PC-3 (cell line): ENCODE data around the gene FOXN4. TPM values are rescaled to one million over a fixed set of nuclear protein-coding genes. Genes with fewer than 3 reads are reported as not detected.

Experiments used
- ATAC-seq: fragments of 200-7000 bp; cut with Tn5 transposase; 2 replicates; pipeline ENCODE4 v1.9.1; 2020; ENCODE audit warnings: mild to moderate bottlenecking, moderate library complexity
- BruUV-seq: library from RNA; stranded (reverse); fragments of 400-500 nt; replicated peaks from 2 replicates; lab custom pipeline; 2021; lab: Mats Ljungman, UMichigan
- CTCF ChIA-PET: fragments of 300-600 bp; sonication (Branson Sonifier 250); formaldehyde crosslinking; loops from one replicate; lab custom pipeline; 2022; ENCODE audit warnings: antibody characterized with exemption; lab: Charles Lee
- POLR2A ChIA-PET: fragments of 300-600 bp; sonication (Branson Sonifier 250); formaldehyde crosslinking; loops from one replicate; lab custom pipeline; 2022; ENCODE audit warnings: antibody characterized with exemption; ENCODE audit not compliant: unreplicated experiment; lab: Charles Lee
- DNase-seq: peaks from one replicate; pipeline ENCODE4 v3.0.0-alpha.2; 2015
- H2AFZ ChIP-seq: fragments of 300-600 bp; sonication (generic); 2 replicates; pipeline ENCODE4 v1.6.0; 2016; ENCODE audit warnings: antibody characterized with exemption, low read length
- H3F3A ChIP-seq: fragments of 300-600 bp; sonication (generic); one replicate; pipeline ENCODE4 v1.6.0; 2017; ENCODE audit warnings: antibody characterized with exemption, low read length, control low read depth, mild to moderate bottlenecking; ENCODE audit not compliant: unreplicated experiment
- H3K27ac ChIP-seq: fragments of 300-600 bp; sonication (generic); 2 replicates; pipeline ENCODE4 v1.5.1; 2016; ENCODE audit warnings: mild to moderate bottlenecking, low read length
- H3K27me3 ChIP-seq: fragments of 300-600 bp; sonication (generic); 2 replicates; pipeline ENCODE4 v1.6.1; 2016; ENCODE audit warnings: low read length, mixed read lengths
- H3K36me3 ChIP-seq: fragments of 300-600 bp; sonication (generic); 2 replicates; pipeline ENCODE4 v1.6.1; 2016; ENCODE audit warnings: low read depth, mixed run types, low read length, mixed read lengths
- H3K4me1 ChIP-seq: fragments of 300-600 bp; sonication (generic); 2 replicates; pipeline ENCODE4 v1.5.1; 2016; ENCODE audit warnings: low read length; ENCODE audit not compliant: insufficient read depth
- H3K4me2 ChIP-seq: fragments of 300-600 bp; sonication (generic); 2 replicates; pipeline ENCODE4 v1.6.0; 2016; ENCODE audit warnings: low read length
- H3K4me3 ChIP-seq: fragments of 300-600 bp; sonication (generic); 2 replicates; pipeline ENCODE4 v1.5.1; 2016; ENCODE audit warnings: mild to moderate bottlenecking, low read length, mixed read lengths
- H3K79me2 ChIP-seq: fragments of 300-600 bp; sonication (generic); 2 replicates; pipeline ENCODE4 v1.6.1; 2017; ENCODE audit warnings: low read length, mixed read lengths
- H3K9ac ChIP-seq: fragments of 300-600 bp; sonication (generic); 2 replicates; pipeline ENCODE4 v1.6.0; 2016; ENCODE audit warnings: mild to moderate bottlenecking, low read length
- H3K9me2 ChIP-seq: fragments of 300-600 bp; sonication (generic); replicated peaks from 2 replicates; pipeline ENCODE4 v1.6.1; 2016; ENCODE audit warnings: mixed run types, low read length, mixed read lengths
- H3K9me3 ChIP-seq: fragments of 300-600 bp; sonication (generic); 2 replicates; pipeline ENCODE4 v1.6.1; 2016; ENCODE audit warnings: low read length, mixed read lengths
- H4K20me1 ChIP-seq: fragments of 300-600 bp; sonication (generic); 2 replicates; pipeline ENCODE4 v1.6.1; 2016; ENCODE audit warnings: low read length, mixed read lengths
- EZH2 ChIP-seq: fragments of 300-600 bp; sonication (generic); IDR thresholded peaks from one replicate; pipeline ENCODE4 v1.6.1; 2017; ENCODE audit warnings: antibody characterized with exemption, mild to moderate bottlenecking, low read length; ENCODE audit not compliant: unreplicated experiment
- EZH2phosphoT487 ChIP-seq: fragments of 300-600 bp; sonication (generic); IDR thresholded peaks from 2 replicates; pipeline ENCODE4 v1.6.1; 2018; ENCODE audit warnings: mild to moderate bottlenecking, antibody characterized with exemption, low read length, borderline replicate concordance
- intact Hi-C: fragments of 100-400 bp; cut with micrococcal nuclease; formaldehyde crosslinking; loops from 2 replicates; pipeline ENCODE4 v1.9.0; 2023
- total RNA-seq: library from RNA; depleted of rRNA; stranded (reverse); fragments of >200 nt; gene quantifications from 2 replicates; pipeline ENCODE4 v1.2.3, GENCODE V29; 2014
- TF ChIP-seq, protein P1 (sequence below): fragments of 300-600 bp; sonication (generic); conservative IDR thresholded peaks from 2 replicates; pipeline ENCODE4 v1.5.1; 2017; ENCODE audit warnings: antibody characterized with exemption, low read depth, mild to moderate bottlenecking, low read length

Gene FOXN4
- total RNA-seq, 1 experiment from 2014 or later = not detected

GRCh38 chr12:109302770-109303169 lies 6.3 kb downstream of the FOXN4 start:
- no peak for ATAC-seq
- H3K27ac ChIP-seq = no peak overlapping the region
- ChIA-PET CTCF (interaction anchor here (0.5 kb wide), 1 partner anchor 11 kb away, joined by 7 read pairs; no protein-coding TSS in a partner anchor), POLR2A (no interaction called here)
- intact Hi-C loops = no loop called here
- no TSS peak for BruUV-seq
- no peak for DNase-seq
- no peak overlapping the region for H3K9ac ChIP-seq
- H4K20me1 ChIP-seq = no peaks in the 10 kb centered on the region
- H3K4me2 ChIP-seq = no peak overlapping the region
- no peaks in the 10 kb centered on the region for H3K9me2 ChIP-seq
- H3F3A ChIP-seq = no peaks in the 10 kb centered on the region
- peaks cover 53% of the 10 kb centered on the region for H3K27me3 ChIP-seq
- H3K4me1 ChIP-seq = no peaks in the 10 kb centered on the region
- H3K9me3 ChIP-seq = no peaks in the 10 kb centered on the region
- no peak overlapping the region for H2AFZ ChIP-seq
- no peaks in the 10 kb centered on the region for H3K36me3 ChIP-seq
- no peak overlapping the region for H3K4me3 ChIP-seq
- H3K79me2 ChIP-seq = no peaks in the 10 kb centered on the region
- TF ChIP-seq, protein P1, sequence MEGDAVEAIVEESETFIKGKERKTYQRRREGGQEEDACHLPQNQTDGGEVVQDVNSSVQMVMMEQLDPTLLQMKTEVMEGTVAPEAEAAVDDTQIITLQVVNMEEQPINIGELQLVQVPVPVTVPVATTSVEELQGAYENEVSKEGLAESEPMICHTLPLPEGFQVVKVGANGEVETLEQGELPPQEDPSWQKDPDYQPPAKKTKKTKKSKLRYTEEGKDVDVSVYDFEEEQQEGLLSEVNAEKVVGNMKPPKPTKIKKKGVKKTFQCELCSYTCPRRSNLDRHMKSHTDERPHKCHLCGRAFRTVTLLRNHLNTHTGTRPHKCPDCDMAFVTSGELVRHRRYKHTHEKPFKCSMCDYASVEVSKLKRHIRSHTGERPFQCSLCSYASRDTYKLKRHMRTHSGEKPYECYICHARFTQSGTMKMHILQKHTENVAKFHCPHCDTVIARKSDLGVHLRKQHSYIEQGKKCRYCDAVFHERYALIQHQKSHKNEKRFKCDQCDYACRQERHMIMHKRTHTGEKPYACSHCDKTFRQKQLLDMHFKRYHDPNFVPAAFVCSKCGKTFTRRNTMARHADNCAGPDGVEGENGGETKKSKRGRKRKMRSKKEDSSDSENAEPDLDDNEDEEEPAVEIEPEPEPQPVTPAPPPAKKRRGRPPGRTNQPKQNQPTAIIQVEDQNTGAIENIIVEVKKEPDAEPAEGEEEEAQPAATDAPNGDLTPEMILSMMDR = no peak

DNA sequence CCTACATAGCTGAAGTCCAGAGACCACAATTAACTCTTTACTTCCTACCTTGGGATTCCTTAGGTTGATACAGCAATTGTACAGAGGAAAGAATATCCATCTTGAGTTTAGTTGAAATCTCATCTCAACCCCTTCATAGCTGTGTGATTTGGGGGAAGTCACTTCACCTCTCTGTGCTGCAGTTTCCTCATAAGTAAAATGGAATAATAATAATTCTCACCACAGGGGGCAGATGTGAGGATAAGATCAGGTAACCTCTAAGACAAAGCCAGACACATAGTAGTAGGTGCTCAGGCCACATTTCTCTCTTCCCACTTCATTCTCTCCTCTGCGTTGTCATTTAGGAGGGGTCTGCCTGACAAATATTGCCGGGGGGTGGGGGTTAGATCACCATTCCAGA lies 6.7 kb downstream of the FOXN4 start:
- peak; percentile 60 for DNase-seq
- POLR2A ChIA-PET = no interaction called here
- Histone ChIP-seq H3K79me2 (no peaks in the 10 kb centered on the region), H3K36me3 (no peaks in the 10 kb centered on the region), H3K4me1 (no peaks in the 10 kb centered on the region), H3F3A (no peaks in the 10 kb centered on the region), H3K27me3 (peaks cover 52% of the 10 kb centered on the region), H3K9me2 (no peaks in the 10 kb centered on the region), H4K20me1 (no peaks in the 10 kb centered on the region), H2AFZ (no peak overlapping the region), H3K4me2 (no peak overlapping the region), H3K4me3 (no peak overlapping the region), H3K9me3 (no peaks in the 10 kb centered on the region), H3K9ac (no peak overlapping the region), H3K27ac (no peak overlapping the region)
- no TSS peak for BruUV-seq
- intact Hi-C loops = no loop called here
- CTCF ChIA-PET = interaction anchor here (0.5 kb wide), 1 partner anchor 12 kb away, joined by 7 read pairs; no protein-coding TSS in a partner anchor
- TF ChIP-seq EZH2 = no peak
- TF ChIP-seq, protein P1 = peak; percentile 57
- peak; percentile 76 for ATAC-seq

DNA sequence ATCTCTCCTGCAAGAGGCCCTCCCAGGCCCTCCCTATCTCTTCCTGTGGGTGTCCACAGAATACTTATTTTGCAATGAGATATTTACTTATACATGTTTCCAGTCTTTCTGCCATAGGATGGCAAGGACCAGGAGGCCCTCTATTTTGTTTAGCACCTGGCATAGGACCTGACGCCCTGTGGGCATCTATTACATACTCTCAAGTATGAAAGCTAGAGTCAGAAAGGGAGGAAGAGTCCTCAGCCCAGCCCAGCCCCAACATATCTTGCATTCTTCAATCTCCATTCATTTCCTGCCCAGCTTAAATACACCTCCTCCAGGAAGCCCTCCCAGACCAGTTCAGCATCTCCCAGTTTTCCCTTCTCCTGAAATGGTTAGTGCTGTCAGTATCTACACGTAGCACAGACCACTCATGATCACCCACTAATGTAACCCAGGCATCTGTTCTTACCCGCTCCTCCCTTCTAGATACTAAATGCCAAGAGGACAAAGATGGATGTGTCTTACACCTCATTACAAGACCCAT lies 7.4 kb downstream of the FOXN4 start:
- Histone ChIP-seq H3K9ac (no peak overlapping the region), H2AFZ (no peak overlapping the region), H3K36me3 (no peaks in the 10 kb centered on the region), H3K4me3 (no peak overlapping the region), H3K9me2 (no peaks in the 10 kb centered on the region), H3K4me2 (no peak overlapping the region), H3F3A (no peaks in the 10 kb centered on the region), H3K27me3 (peaks cover 46% of the 10 kb centered on the region), H3K27ac (no peak overlapping the region), H3K9me3 (no peaks in the 10 kb centered on the region), H3K79me2 (no peaks in the 10 kb centered on the region), H3K4me1 (no peaks in the 10 kb centered on the region), H4K20me1 (no peaks in the 10 kb centered on the region)
- no TSS peak for BruUV-seq
- TF ChIP-seq, protein P1 = no peak
- TF ChIP-seq EZH2phosphoT487 = no peak
- TF ChIP-seq EZH2 = no peak
- intact Hi-C loops = no loop called here
- CTCF ChIA-PET = no interaction called here
- DNase-seq (no peak), ATAC-seq (no peak)
- POLR2A ChIA-PET = no interaction called here
